ENCODE data around the gene ANKRD22. TPM values are rescaled to one million over a fixed set of nuclear protein-coding genes. Genes with fewer than 3 reads are reported as not detected.

ANKRD22 gene
- total and polyA plus RNA-seq, 9 of the 15 experiments (the other 6 are each of a cell fraction or from before 2014, with no cell fraction given): not detected

DNA sequence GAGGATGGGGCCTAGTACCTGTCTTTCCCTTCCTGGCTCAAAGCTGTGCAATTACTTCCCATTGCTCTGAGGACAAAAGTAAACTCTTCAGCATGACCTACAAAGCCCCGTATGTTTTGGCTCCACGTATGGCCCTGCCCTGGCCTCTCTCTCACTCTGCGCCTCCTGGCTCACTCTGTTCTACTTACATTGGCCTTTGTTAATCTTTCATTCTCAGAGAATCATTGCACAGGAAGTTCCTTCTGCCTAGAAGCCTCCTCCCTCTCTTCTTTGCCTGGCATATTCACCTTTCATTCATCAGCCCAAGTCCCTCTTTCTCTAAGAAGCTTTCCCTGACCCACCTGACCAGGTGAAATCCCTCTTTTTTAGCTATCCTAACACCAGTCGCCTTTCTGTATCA is 25.3 kb downstream of the ANKRD22 start (continued):
- TF ChIP-seq BCOR (IDR thresholded peaks at IDR 0.05): no peak
- no peak for TF ChIP-seq U2AF2 (optimal IDR thresholded peaks at IDR 0.05; ENCODE audit: low read depth, low read length)
- TF ChIP-seq NCOA4 (IDR thresholded peaks at IDR 0.05; ENCODE audit: partially characterized antibody): no peak
- no peak for TF ChIP-seq BCL6 (CRISPR knock-in tag; IDR thresholded peaks at IDR 0.05)
- TF ChIP-seq FOXK2 (conservative IDR thresholded peaks at IDR 0.05 in 1 of 2, IDR thresholded peaks at IDR 0.05 in 1 of 2; ENCODE audit: low read depth in 2 of 2): no peak

DNA sequence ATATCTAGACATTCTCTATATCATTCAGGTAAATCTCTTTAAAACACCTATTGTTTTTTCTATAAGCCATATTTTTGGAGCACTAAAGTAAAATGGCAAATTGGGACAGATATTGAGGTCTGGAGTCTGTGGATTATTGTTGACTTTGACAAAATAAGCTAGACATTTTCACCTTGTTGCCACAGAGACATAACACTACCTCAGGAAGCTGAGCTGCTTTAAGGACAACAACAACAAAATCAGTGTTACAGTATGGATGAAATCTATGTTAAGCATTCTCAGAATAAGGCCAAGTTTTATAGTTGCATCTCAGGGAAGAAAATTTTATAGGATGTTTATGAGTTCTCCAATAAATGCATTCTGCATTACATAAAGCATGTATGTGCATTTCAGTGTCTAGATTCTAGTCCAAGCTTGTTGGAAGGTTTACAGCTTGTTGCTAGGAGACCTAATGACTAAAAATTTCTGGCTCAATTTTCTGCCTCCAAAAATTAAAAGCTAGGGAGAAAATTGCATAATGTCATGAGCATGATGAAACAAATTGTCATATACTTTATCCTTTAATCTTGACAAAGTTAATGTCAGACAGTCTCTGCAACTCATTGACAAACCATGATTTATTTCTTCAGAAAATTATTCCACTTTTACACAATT is 30.8 kb downstream of the ANKRD22 start:
- no peaks in the 10 kb centered on the region for H3K36me3 ChIP-seq (ENCODE audit: control insufficient read depth, insufficient read depth, low read length)
- FAIRE-seq: no peak
- intact Hi-C loops (cut with micrococcal nuclease): no loop called here
- H3K27me3 ChIP-seq (ENCODE audit: control insufficient read depth in 2 of 2, insufficient read depth in 2 of 2, low read length in 2 of 2): no peaks in the 10 kb centered on the region
- no peaks in the 10 kb centered on the region for H3K79me2 ChIP-seq (ENCODE audit: control insufficient read depth, insufficient read depth, low read length)
- H4K20me1 ChIP-seq (replicated peaks; ENCODE audit: control insufficient read depth, insufficient read depth, low read length): no peaks in the 10 kb centered on the region
- H3K4me1 ChIP-seq (replicated peaks in 1 of 2; ENCODE audit: control insufficient read depth in 2 of 2, insufficient read depth in 2 of 2, low read length in 2 of 2): no peaks in the 10 kb centered on the region
- TF ChIP-seq ZNF766 (CRISPR knock-in tag; conservative IDR thresholded peaks at IDR 0.05): no peak
- TF ChIP-seq ZNF121 (CRISPR knock-in tag; conservative IDR thresholded peaks at IDR 0.05): no peak
- TF ChIP-seq PHB (CRISPR knock-in tag; IDR thresholded peaks at IDR 0.05): no peak
- no peak for TF ChIP-seq CEBPG (CRISPR knock-in tag; IDR thresholded peaks at IDR 0.05)
- TF ChIP-seq CEBPG (tag; conservative IDR thresholded peaks at IDR 0.05 in 1 of 2, IDR thresholded peaks at IDR 0.05 in 1 of 2): peak; percentile 57 to 63; a peak in 3 of 4 replicates
- no peak for TF ChIP-seq POLR2AphosphoS5 (IDR thresholded peaks at IDR 0.05; ENCODE audit: control insufficient read depth, insufficient read depth, low read depth, low read length)
- TF ChIP-seq SAP30 (IDR thresholded peaks at IDR 0.05; ENCODE audit: borderline replicate concordance, insufficient read depth, low read depth, low read length, poor library complexity, severe bottlenecking): no peak
- no peak for ATAC-seq
- no TSS peak for BruUV-seq (replicated peaks)
- ChIA-PET POLR2A (no interaction called here), CTCF (ENCODE audit: low intra/inter-chr PET ratio) (no interaction called here)
- no peak overlapping the region for H3K9ac ChIP-seq (ENCODE audit: insufficient read depth in 1 of 2, low read depth in 2 of 2, low read length in 2 of 2)
- H2AFZ ChIP-seq (ENCODE audit: low read depth, low read length): no peak overlapping the region
- in situ Hi-C loops (cut with MboI): no loop called here
- H3K27ac ChIP-seq (ENCODE audit: extremely low read depth, low read depth, low read length): no peak overlapping the region
- DNase-seq (ENCODE audit: extremely low read depth in 1 of 4, low spot score in 3 of 4): no peak
- H3K4me2 ChIP-seq (ENCODE audit: insufficient read depth, low read length): no peak overlapping the region
- H3K9me3 ChIP-seq (replicated peaks; ENCODE audit: control insufficient read depth, insufficient read depth, low read depth, low read length): no peaks in the 10 kb centered on the region
- H3K4me3 ChIP-seq: no peak overlapping the region
- no peaks in the 10 kb centered on the region for H3K9me1 ChIP-seq (ENCODE audit: control insufficient read depth, insufficient read depth, low read length)

Data from K562 (cell line).